ENCODE data around the gene COL9A1.

DNA sequence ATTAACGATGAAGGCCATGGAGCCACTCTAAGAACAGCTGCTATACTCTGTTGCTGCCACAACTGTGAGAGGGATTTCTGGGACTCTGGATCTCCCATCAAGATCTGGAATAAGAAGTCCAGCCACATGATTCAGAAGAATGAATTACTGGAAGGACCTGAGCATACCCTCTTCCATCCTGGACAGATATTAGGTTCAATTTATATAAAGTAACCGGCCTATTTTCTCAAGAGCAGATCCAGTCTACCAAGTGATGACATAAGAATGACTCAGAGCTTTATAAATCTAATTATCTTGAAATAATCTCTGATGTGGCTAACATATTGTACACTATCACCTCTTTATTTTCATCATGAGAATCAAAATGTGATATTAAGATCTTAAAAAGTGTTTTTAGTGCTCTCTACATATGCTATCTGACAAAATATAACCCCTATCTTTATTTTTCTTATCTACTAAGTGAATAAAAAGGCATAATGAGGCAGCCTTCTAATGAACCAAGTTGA lies 45.1 kb downstream of the COL9A1 start:
- TF ChIP-seq, protein P1, sequence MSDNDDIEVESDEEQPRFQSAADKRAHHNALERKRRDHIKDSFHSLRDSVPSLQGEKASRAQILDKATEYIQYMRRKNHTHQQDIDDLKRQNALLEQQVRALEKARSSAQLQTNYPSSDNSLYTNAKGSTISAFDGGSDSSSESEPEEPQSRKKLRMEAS (IDR thresholded peaks at IDR 0.05; ENCODE audit: low read depth): no peak
- TF ChIP-seq CTCF (IDR thresholded peaks at IDR 0.05) (no peak), TCF12 (IDR thresholded peaks at IDR 0.05) (no peak), TAF1 (IDR thresholded peaks at IDR 0.05; ENCODE audit: borderline replicate concordance, low read depth, low read length) (no peak), FOXM1 (IDR thresholded peaks at IDR 0.05; ENCODE audit: low read depth) (no peak), RFX5 (IDR thresholded peaks at IDR 0.05; ENCODE audit: low read length) (no peak), GABPA (IDR thresholded peaks at IDR 0.05; ENCODE audit: low read depth) (no peak), JUND (IDR thresholded peaks at IDR 0.05) (no peak), EZH2phosphoT487 (IDR thresholded peaks at IDR 0.05; ENCODE audit: borderline replicate concordance, low read depth) (no peak)
- TF ChIP-seq, protein P2, sequence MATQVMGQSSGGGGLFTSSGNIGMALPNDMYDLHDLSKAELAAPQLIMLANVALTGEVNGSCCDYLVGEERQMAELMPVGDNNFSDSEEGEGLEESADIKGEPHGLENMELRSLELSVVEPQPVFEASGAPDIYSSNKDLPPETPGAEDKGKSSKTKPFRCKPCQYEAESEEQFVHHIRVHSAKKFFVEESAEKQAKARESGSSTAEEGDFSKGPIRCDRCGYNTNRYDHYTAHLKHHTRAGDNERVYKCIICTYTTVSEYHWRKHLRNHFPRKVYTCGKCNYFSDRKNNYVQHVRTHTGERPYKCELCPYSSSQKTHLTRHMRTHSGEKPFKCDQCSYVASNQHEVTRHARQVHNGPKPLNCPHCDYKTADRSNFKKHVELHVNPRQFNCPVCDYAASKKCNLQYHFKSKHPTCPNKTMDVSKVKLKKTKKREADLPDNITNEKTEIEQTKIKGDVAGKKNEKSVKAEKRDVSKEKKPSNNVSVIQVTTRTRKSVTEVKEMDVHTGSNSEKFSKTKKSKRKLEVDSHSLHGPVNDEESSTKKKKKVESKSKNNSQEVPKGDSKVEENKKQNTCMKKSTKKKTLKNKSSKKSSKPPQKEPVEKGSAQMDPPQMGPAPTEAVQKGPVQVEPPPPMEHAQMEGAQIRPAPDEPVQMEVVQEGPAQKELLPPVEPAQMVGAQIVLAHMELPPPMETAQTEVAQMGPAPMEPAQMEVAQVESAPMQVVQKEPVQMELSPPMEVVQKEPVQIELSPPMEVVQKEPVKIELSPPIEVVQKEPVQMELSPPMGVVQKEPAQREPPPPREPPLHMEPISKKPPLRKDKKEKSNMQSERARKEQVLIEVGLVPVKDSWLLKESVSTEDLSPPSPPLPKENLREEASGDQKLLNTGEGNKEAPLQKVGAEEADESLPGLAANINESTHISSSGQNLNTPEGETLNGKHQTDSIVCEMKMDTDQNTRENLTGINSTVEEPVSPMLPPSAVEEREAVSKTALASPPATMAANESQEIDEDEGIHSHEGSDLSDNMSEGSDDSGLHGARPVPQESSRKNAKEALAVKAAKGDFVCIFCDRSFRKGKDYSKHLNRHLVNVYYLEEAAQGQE (IDR thresholded peaks at IDR 0.05; ENCODE audit: low read depth, low read length): no peak
